Chondrocyte (in vitro differentiated cells): ENCODE data around the gene MON2. TPM values are rescaled to one million over a fixed set of nuclear protein-coding genes. Genes with fewer than 3 reads are reported as not detected.

Experiments
- DNase-seq: peaks from one replicate; pipeline ENCODE4 v3.0.0; 2021; ENCODE audit warnings: mixed read lengths, low spot score
- H3K27ac Mint-ChIP-seq: one replicate; pipeline ENCODE4 v1.8.0; 2021; ENCODE audit warnings: mild to moderate bottlenecking, moderate library complexity, mixed read lengths; ENCODE audit not compliant: unreplicated experiment
- H3K27me3 Mint-ChIP-seq: 2 replicates; pipeline ENCODE4 v1.8.0; 2021; ENCODE audit warnings: low read depth, mixed read lengths
- H3K36me3 Mint-ChIP-seq: 2 replicates; pipeline ENCODE4 v1.8.0; 2021; ENCODE audit warnings: low read depth, mixed read lengths
- H3K4me1 Mint-ChIP-seq: 2 replicates; pipeline ENCODE4 v1.8.0; 2021; ENCODE audit warnings: low read depth, mild to moderate bottlenecking, mixed read lengths
- H3K4me3 Mint-ChIP-seq: one replicate; pipeline ENCODE4 v1.8.0; 2021; ENCODE audit warnings: mild to moderate bottlenecking, moderate library complexity, mixed read lengths; ENCODE audit not compliant: unreplicated experiment
- H3K9me3 Mint-ChIP-seq: 2 replicates; pipeline ENCODE4 v1.8.0; 2021; ENCODE audit warnings: low read depth, mixed read lengths
- total RNA-seq: library from RNA; stranded (reverse); gene quantifications from 3 replicates; pipeline ENCODE4 v1.2.1, GENCODE V29; 2021
- TF ChIP-seq, protein P1 (sequence below): fragments of 200-600 bp; sonication (generic); IDR thresholded peaks from 2 replicates; pipeline ENCODE4 v1.5.0; 2021; ENCODE audit warnings: antibody characterized with exemption, mild to moderate bottlenecking, moderate library complexity

MON2 gene
- total RNA-seq, 1 donor from 2014 or later: 47.2 TPM

DNA sequence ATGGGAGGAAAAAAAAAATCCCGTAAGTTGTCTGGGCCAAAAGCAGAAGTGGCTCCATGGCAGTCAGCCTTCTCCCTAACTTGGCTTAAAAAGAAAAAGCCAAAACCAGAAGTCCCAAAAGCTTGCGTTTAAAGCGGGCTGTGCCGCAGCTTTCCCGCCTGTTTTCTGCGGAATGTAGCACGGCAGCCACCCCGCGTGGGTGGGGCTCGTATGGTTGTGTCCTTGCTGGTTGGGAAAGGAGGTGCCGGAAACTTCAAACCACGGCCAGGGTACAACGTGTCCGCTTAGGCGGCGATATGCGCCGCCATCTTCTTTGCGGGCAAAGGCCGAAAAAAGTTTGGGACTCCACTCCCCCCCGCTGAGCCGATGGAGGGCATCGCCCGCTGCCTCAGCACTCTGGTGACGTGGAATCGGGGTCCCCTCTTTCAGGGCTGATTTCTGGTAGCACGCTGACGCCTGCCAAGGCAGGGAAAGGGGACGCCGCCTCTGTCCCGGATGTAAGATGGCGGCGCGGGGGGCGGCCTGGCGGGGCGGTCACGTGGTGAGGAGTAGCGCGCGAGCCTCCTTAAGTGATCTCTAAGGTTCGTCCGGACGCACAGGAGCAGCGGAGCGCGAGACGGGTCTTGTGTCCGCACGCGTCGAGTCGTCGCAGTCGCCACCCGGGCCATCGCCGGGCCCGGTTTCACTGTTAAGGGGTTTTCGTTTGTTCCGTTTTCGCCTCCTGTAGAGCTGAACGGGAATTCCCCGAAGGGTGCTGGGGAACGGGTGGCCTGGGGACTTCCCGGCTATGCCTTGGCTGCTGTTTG, 135.8 kb downstream of the MON2 start:
- peak; percentile 97 for DNase-seq
- H3K36me3 Mint-ChIP-seq: peaks cover 2% of the 10 kb centered on the region
- TF ChIP-seq, protein P1, sequence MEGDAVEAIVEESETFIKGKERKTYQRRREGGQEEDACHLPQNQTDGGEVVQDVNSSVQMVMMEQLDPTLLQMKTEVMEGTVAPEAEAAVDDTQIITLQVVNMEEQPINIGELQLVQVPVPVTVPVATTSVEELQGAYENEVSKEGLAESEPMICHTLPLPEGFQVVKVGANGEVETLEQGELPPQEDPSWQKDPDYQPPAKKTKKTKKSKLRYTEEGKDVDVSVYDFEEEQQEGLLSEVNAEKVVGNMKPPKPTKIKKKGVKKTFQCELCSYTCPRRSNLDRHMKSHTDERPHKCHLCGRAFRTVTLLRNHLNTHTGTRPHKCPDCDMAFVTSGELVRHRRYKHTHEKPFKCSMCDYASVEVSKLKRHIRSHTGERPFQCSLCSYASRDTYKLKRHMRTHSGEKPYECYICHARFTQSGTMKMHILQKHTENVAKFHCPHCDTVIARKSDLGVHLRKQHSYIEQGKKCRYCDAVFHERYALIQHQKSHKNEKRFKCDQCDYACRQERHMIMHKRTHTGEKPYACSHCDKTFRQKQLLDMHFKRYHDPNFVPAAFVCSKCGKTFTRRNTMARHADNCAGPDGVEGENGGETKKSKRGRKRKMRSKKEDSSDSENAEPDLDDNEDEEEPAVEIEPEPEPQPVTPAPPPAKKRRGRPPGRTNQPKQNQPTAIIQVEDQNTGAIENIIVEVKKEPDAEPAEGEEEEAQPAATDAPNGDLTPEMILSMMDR: no peak
- peaks cover 37% of the 10 kb centered on the region for H3K4me1 Mint-ChIP-seq
- H3K27ac Mint-ChIP-seq: peak overlapping the region; percentile 99
- H3K4me3 Mint-ChIP-seq: peak overlapping the region; percentile 86
- no peaks in the 10 kb centered on the region for H3K9me3 Mint-ChIP-seq
- no peaks in the 10 kb centered on the region for H3K27me3 Mint-ChIP-seq

DNA sequence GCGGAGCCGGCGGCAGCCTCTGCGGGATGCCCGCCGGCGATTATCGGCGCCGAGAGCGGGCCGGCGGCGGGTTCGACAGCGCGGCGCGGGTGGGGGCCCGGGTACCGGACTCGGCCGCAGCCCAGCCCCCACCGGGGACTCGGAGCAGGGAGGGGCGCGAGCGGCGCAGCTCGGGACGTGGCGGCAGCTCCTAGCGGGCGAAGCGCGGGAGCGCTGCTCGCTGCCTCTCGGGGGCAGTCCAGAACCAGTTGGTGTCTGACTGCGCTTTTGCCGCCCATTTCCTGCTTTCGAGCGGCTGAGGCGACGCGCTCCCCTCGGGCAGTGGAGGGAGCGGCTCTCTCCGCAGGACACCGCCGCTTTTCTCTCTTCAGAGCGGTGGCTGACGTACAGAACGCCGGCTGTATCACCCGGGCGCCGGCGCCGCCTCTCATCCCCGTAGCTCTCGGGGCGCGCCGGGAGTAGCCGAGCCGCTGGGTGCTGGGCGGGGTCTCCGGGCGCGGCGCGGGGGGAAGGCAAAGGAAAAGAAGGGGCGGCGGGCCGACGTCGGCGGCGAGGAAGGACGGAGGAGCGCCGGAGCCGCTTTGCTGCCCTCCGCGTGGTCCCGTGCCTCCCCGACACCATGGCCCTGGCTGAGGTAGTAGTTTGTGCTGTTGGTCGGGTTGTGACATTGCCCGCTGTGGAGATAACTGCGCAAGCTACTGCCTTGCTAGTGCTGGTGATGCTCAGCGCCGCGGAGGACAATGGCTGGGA, 136.6 kb downstream of the MON2 start:
- Mint-ChIP-seq H3K27ac (peak overlapping the region; percentile 99), H3K36me3 (peaks cover 2% of the 10 kb centered on the region), H3K4me3 (peak overlapping the region; percentile 86), H3K27me3 (no peaks in the 10 kb centered on the region), H3K4me1 (peaks cover 42% of the 10 kb centered on the region), H3K9me3 (no peaks in the 10 kb centered on the region)
- TF ChIP-seq, protein P1: peak; percentile 78
- peak; percentile 96 for DNase-seq

DNA sequence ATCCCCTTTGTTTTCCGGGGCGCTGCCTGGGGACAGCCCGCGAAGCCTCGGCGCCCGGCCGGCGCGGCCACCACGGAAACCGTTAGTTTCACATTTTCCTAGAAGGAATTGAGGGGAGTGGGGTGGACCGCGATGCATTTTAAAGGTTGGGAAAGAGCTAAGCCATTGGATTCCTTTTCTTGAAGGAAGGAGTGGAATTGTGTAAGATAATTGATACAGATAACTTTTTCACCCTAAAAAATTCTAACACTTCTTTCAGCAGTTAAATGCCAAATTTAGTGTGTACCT, 137.1 kb downstream of the MON2 start:
- no peak for DNase-seq
- peaks cover 45% of the 10 kb centered on the region for H3K4me1 Mint-ChIP-seq
- H3K27ac Mint-ChIP-seq: peak overlapping the region; percentile 99
- H3K27me3 Mint-ChIP-seq: no peaks in the 10 kb centered on the region
- H3K36me3 Mint-ChIP-seq: peaks cover 2% of the 10 kb centered on the region
- TF ChIP-seq, protein P1: no peak
- H3K9me3 Mint-ChIP-seq: no peaks in the 10 kb centered on the region
- peak overlapping the region; percentile 86 for H3K4me3 Mint-ChIP-seq

DNA sequence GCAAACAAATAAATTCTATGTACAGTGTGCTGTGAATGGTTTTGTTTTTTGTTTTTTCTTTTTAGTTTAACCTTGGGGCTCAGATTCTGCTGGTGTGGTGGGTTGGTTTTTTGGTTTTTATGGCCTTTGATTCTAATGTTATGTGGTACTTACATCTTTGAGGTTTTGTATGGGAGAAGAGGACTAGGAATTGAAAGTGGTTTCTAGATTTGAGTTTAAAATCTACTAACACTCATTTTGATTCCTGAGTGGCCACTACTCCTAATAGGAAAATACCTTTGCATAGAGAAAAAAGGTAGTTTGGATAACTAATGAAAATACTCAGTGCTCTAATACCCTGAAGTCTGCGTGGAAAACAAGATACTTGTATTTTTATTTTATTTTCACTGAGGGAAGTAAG, 137.7 kb downstream of the MON2 start:
- H3K4me1 Mint-ChIP-seq: peaks cover 51% of the 10 kb centered on the region
- H3K27me3 Mint-ChIP-seq: no peaks in the 10 kb centered on the region
- peaks cover 2% of the 10 kb centered on the region for H3K36me3 Mint-ChIP-seq
- no peaks in the 10 kb centered on the region for H3K9me3 Mint-ChIP-seq
- no peak for DNase-seq
- TF ChIP-seq, protein P1: no peak
- H3K27ac Mint-ChIP-seq: peak overlapping the region; percentile 99
- H3K4me3 Mint-ChIP-seq: peak overlapping the region; percentile 86

DNA sequence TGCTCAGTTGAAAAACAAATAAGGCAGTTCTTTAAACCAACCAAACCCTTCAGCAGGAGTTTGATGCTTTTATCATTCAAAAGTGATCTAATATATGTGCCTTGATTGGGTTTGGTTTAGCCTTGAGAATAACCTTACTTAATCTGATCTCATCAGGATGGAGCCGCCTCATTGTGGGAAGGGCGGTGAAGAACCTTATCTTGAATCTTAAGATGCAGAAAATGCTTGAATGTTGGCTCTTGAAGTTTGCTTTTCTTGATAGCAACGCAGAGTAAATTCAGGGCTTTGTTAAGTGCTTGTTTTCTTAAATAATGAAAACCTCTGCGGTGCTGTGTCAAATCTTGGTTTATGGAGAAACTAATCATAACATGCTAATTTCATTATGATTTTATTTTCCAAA, 138.2 kb downstream of the MON2 start:
- Mint-ChIP-seq H3K4me1 (peaks cover 56% of the 10 kb centered on the region), H3K4me3 (peak overlapping the region; percentile 86), H3K27me3 (no peaks in the 10 kb centered on the region), H3K36me3 (peaks cover 2% of the 10 kb centered on the region), H3K9me3 (no peaks in the 10 kb centered on the region), H3K27ac (peak overlapping the region; percentile 99)
- TF ChIP-seq, protein P1: no peak
- no peak for DNase-seq
